ENCODE results near the gene LMF2. TPM values are rescaled to one million over a fixed set of nuclear protein-coding genes. Genes with fewer than 3 reads are reported as not detected.

The LMF2 gene
- polyA plus RNA-seq, 3 donors = 15.0 to 145 (median 16.6) TPM

- H3K4me1 Mint-ChIP-seq = peaks cover 36% of the 10 kb centered on the region
- intact Hi-C loops (cut with micrococcal nuclease) = loop anchor here in 1 of 2 donors (5.0 kb wide), 1 partner anchor 33 kb away; the partner anchor contains the start of gene CHKB
- Histone ChIP-seq H3K9ac (ENCODE audit: insufficient read depth, low read length, poor library complexity, severe bottlenecking) (peak overlapping the region; percentile 65), H3K27me3 (ENCODE audit: control insufficient read depth in 2 of 2, insufficient read depth in 2 of 2, low read length in 2 of 2) (no peaks in the 10 kb centered on the region), H2AFZ (ENCODE audit: insufficient read depth, low read depth, low read length, poor library complexity, severe bottlenecking) (peak overlapping the region; percentile 96), H4K20me1 (ENCODE audit: insufficient read depth, low read length) (no peaks in the 10 kb centered on the region), H3K4me1 (ENCODE audit: control insufficient read depth in 1 of 2, insufficient read depth in 2 of 2, low read length in 2 of 2) (peaks cover 39 to 62% of the 10 kb centered on the region in 2 donors), H3K9me3 (replicated peaks in 1 of 2; ENCODE audit: control insufficient read depth in 1 of 2, insufficient read depth in 1 of 2, low read length in 2 of 2) (no peaks in the 10 kb centered on the region), H3K4me3 (replicated peaks in 1 of 3; ENCODE audit: low read depth in 2 of 3, low read length in 3 of 3) (peak overlapping the region; percentile 23 to 72 (median 40)), H3K27ac (ENCODE audit: low read depth in 1 of 2, low read length in 2 of 2) (peak overlapping the region in 1 of 2 donors; percentile 53), H3K79me2 (ENCODE audit: insufficient read depth, low read length) (peaks cover 16% of the 10 kb centered on the region), H3K4me2 (replicated peaks; ENCODE audit: extremely low read depth, low read length, poor library complexity, severe bottlenecking) (peak overlapping the region; percentile 88), H3K36me3 (replicated peaks in 1 of 2; ENCODE audit: control insufficient read depth in 1 of 2, insufficient read depth in 2 of 2, low read length in 2 of 2) (no peaks in the 10 kb centered on the region)
- 59% methylated on average over 60 of the region's 68 CpGs for WGBS (ENCODE audit: insufficient coverage)
- peaks cover 3 to 24% (median 7%) of the 10 kb centered on the region in 3 donors for H3K27me3 Mint-ChIP-seq (ENCODE audit: low read depth in 3 of 3)
- H3K4me3 Mint-ChIP-seq = peak overlapping the region; percentile 75 to 86
- no peak for TF ChIP-seq CTCF (IDR thresholded peaks at IDR 0.05)
- peaks cover 3% of the 10 kb centered on the region in 2 donors for H3K36me3 Mint-ChIP-seq
- peak in 1 of 3 donors; percentile 3 for DNase-seq
- peak overlapping the region in 2 of 7 donors; percentile 8 to 30 for H3K27ac Mint-ChIP-seq
- H3K9me3 Mint-ChIP-seq = peaks cover 0 to 6% (median 0%) of the 10 kb centered on the region in 7 donors
These were observed 41.7 kb upstream of the LMF2 start for GRCh38 chr22:50548921-50549790.

GRCh38 chr22:50548040-50548920 lies 40.8 kb upstream of the LMF2 start:
- peak overlapping the region; percentile 96 for H2AFZ ChIP-seq (ENCODE audit: insufficient read depth, low read depth, low read length, poor library complexity, severe bottlenecking)
- peak overlapping the region; percentile 88 for H3K4me2 ChIP-seq (replicated peaks; ENCODE audit: extremely low read depth, low read length, poor library complexity, severe bottlenecking)
- peak overlapping the region; percentile 23 to 72 (median 40) for H3K4me3 ChIP-seq (replicated peaks in 1 of 3; ENCODE audit: low read depth in 2 of 3, low read length in 3 of 3)
- peak in 1 of 3 donors; percentile 28 for DNase-seq
- Mint-ChIP-seq H3K27me3 (ENCODE audit: low read depth in 3 of 3) (peaks cover 3 to 24% (median 5%) of the 10 kb centered on the region in 3 donors), H3K27ac (peak overlapping the region in 3 of 7 donors; percentile 16 to 68 (median 46)), H3K4me3 (peak overlapping the region; percentile 62 to 71), H3K36me3 (peaks cover 3% of the 10 kb centered on the region in 2 donors), H3K4me1 (peaks cover 42% of the 10 kb centered on the region), H3K9me3 (peaks cover 0 to 6% (median 0%) of the 10 kb centered on the region in 7 donors)
- H3K9me3 ChIP-seq (replicated peaks in 1 of 2; ENCODE audit: control insufficient read depth in 1 of 2, insufficient read depth in 1 of 2, low read length in 2 of 2) = no peaks in the 10 kb centered on the region
- 4% methylated on average over 49 of the region's 56 CpGs for WGBS (ENCODE audit: insufficient coverage)
- H4K20me1 ChIP-seq (ENCODE audit: insufficient read depth, low read length) = no peaks in the 10 kb centered on the region
- no peaks in the 10 kb centered on the region for H3K27me3 ChIP-seq (ENCODE audit: control insufficient read depth in 2 of 2, insufficient read depth in 2 of 2, low read length in 2 of 2)
- peak; percentile 21 for TF ChIP-seq CTCF (IDR thresholded peaks at IDR 0.05)
- H3K36me3 ChIP-seq (replicated peaks in 1 of 2; ENCODE audit: control insufficient read depth in 1 of 2, insufficient read depth in 2 of 2, low read length in 2 of 2) = no peaks in the 10 kb centered on the region
- H3K27ac ChIP-seq (ENCODE audit: low read depth in 1 of 2, low read length in 2 of 2) = peak overlapping the region in 1 of 2 donors; percentile 53
- peaks cover 16% of the 10 kb centered on the region for H3K79me2 ChIP-seq (ENCODE audit: insufficient read depth, low read length)
- intact Hi-C loops (cut with micrococcal nuclease) = loop anchor here in 1 of 2 donors (5.0 kb wide), 1 partner anchor 34 kb away; the partner anchor contains the start of gene CHKB
- peaks cover 48 to 71% of the 10 kb centered on the region in 2 donors for H3K4me1 ChIP-seq (ENCODE audit: control insufficient read depth in 1 of 2, insufficient read depth in 2 of 2, low read length in 2 of 2)
- peak overlapping the region; percentile 65 for H3K9ac ChIP-seq (ENCODE audit: insufficient read depth, low read length, poor library complexity, severe bottlenecking)
